AG09319 (cell line): ENCODE data around the gene EPS8L2.

ENCODE experiments used
- DNase-seq: peaks from one replicate; pipeline ENCODE4 v3.0.0-alpha.2; 2010; ENCODE audit warnings: low read depth; ENCODE audit errors: extremely low read depth
- CTCF ChIP-seq: IDR thresholded peaks from 2 replicates; pipeline ENCODE4 v1.5.1; 2011; ENCODE audit warnings: low read depth, mild to moderate bottlenecking, inconsistent platforms, low read length, moderate library complexity

EPS8L2 gene

GRCh38 chr11:720017-720641 is 14.1 kb downstream of the EPS8L2 start:
- no peak for DNase-seq
- no peak for TF ChIP-seq CTCF

DNA sequence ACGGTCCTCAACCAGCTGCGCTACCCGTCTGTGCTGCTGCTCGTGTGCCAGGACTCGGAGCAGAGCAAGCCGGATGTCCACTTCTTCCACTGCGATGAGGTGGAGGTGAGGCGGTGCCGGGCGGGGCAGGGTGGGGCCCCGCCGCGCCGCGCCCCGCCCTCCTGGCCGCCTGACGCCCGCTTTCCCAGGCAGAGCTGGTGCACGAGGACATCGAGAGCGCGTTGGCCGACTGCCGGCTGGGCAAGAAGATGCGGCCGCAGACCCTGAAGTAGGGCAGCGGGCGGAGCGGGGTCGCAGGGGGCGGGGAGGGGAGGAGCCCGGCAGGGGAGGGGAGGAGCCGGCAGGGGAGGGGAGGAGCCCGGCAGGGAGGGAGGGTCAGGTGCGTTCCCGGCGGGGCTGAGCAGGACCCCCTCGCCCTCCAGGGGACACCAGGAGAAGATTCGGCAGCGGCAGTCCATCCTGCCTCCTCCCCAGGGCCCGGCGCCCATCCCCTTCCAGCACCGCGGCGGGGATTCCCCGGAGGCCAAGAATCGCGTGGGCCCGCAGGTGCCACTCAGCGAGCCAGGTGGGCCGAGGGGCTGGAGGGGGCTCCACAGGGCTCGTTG is 14.7 kb downstream of the EPS8L2 start:
- TF ChIP-seq CTCF: no peak
- DNase-seq: no peak

DNA sequence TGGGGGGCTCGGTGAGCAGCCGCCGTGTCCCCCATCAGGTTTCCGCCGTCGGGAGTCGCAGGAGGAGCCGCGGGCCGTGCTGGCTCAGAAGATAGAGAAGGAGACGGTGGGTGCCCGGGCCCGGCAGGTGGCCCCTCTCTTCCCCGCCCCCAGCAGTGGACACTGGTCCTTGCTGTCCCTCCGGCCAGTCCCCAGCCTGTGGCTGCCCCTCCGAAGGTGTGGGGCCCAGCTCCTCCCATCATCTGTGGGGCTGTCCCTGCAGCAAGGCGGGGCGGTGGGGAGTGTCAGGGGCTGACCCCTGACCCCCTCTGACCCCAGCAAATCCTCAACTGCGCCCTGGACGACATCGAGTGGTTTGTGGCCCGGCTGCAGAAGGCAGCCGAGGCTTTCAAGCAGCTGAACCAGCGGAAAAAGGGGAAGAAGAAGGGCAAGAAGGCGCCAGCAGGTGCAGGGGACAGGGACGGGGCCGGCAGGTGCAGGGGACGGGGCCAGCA is 15.3 kb downstream of the EPS8L2 start:
- TF ChIP-seq CTCF: no peak
- DNase-seq: no peak

DNA sequence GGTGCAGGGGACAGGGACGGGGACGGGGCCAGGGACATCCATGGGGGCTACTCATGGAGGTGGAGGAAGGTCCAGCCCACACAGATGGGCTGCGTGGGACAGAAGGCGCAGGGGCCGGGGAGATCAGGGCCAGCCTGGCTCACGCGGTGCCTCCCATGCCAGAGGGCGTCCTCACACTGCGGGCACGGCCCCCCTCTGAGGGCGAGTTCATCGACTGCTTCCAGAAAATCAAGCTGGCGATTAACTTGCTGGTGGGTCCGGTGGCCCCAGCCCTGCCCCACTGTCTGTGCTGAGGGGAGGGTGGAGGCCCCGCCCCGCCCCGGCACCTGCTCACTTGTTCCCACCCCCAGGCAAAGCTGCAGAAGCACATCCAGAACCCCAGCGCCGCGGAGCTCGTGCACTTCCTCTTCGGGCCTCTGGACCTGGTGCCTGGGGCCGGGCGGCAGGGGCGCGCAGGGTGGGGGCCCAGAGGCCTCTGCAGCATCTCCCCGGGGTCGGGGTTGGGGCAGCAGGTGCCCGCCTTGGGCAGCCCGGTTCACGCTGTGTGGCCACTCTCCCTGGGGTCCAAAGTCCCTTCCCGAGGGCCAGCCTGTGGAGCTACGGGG is 15.8 kb downstream of the EPS8L2 start:
- DNase-seq: no peak
- TF ChIP-seq CTCF: no peak

GRCh38 chr11:722346-722811 is 16.3 kb downstream of the EPS8L2 start:
- DNase-seq: no peak
- TF ChIP-seq CTCF: no peak

DNA sequence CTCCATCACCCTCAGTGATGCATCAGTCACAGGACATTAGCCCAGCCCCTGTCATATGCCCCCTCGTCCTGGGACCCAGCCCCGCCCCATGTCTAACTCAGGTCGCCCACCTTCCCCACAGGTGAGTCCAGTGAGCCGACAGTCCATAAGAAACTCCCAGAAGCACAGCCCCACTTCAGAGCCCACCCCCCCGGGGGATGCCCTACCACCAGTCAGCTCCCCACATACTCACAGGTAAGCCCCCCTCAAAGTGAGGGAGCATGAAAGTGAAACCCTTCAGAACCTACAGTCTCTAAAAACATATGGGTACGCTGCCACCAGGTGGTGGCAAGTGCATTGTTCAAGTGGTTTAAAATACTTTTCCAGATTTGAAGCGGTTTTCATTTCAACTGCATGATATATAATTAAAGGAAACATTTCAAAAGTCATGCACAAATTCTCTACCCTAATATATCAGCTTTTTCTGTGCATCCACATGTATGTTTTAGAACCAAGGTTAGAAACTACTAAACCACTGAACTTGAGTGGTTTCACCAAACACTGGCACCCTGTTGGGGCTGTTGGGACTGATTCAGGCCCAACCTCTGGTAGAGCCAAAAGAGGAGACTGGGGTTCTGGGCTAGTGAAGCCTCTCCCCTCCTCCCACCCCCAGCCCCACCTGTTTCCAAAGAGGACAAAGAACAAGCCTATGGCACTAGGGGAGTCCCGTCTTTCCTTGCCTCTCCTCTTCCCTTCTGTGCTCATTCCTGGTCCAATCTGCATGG is 17.3 kb downstream of the EPS8L2 start:
- DNase-seq: no peak
- peak; percentile 51 for TF ChIP-seq CTCF
